ENCODE data around the gene KAZN. TPM values are rescaled to one million over a fixed set of nuclear protein-coding genes. Genes with fewer than 3 reads are reported as not detected.

The KAZN gene
- total RNA-seq, 1 donor from 2014 or later = 9.4 TPM

DNA sequence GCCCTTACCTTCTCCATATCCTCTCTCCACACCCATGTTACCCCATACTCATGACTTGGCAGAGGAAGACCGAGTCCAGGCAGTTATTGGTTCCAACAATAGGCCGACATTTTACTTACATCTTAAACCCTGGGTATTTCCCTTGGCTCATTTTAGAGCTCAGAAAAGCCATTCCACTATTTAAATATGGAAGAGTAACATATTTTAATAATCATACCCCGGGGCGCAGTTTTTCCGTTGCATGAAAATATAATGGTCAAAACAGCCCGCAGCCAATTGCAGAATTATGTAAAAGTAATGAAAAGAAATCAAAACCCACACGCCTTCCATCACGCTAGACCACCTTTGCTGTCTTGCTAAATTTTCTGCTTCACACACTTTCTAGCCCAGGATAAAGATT, 48.5 kb downstream of the KAZN start:
- no peak for DNase-seq (ENCODE audit: low spot score)

DNA sequence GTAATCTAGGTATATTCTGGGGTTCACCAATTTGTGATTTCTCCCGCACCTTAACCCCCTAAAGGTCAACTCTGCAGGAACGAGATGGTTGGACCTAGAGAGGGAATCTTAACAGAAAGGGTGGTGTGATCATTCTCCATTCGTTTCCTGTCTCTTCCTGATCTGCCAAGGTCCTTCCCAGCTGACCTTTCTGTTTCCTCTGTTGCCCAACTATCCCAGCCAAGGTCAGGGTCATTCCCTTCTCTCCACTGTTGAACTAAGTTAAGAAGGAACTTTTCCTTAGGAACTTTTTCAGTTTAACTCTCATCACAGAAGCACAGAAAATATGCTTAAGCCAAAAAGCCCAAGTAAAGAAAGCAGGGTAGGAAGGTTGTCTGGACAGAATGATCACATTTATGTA, 49.3 kb downstream of the KAZN start:
- no peak for DNase-seq (ENCODE audit: low spot score)

DNA sequence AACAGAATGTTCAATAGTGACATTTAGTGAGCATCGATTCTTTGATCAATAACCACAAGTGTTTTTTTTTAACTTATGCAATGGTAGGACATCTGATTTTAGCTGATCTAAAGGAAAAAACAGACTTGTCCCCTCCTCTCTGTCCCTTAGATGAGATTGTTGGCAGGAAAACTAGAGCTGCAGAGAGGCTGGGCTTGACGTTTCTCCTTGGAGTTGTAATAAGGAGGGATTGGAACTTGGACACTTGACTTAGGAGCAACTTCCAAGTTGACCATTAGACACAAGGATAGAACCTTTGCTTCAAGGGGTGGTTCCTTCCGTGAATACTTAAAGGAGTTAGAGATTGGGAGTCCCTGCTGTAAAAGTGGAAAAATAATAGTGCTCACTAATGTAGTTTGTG, 49.9 kb downstream of the KAZN start:
- no peak for DNase-seq (ENCODE audit: low spot score)

DNA sequence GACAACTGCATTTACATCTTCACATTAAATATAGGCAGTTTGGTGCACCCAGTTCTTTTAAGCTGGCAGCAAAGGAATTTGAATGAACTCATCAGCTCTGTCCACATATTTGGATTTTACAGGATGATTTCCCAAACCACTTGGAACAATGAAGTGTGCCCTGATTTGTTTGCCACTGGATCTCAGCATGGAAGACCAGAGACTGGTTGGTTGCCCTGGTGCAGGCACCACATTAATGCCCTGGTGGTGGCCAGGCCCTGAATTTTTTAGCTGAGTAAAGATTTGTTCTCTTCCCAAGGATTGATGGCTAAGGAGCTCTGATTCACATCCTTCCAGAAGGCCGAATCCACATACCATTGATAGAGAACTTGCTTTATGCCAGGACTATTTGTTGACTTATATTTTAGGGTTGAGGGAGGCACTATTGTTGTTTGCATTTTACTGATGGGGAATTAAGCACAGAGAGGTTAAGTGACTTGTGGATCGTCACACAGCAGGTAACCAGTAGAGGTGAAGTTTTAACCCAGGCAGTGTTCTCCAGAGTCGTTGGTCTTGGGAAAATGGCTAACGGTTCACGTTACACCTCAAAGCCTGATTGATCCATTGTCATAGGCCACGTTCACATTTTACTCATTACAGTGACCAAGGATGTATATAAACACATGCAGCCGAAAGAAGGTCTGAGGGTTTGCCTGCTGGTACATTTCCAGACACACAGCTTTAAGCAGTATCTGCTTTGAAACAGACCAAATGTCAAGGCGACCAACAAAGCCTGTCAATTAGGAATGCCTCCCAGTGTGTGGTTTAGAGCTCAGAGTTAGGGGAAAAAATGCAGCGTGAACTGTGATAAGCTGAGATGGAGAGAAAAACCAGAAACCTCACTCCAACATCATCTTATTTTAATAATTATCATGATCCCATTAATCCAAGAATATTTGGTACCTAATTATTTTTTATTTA, 50.7 kb downstream of the KAZN start:
- no peak for DNase-seq (ENCODE audit: low spot score)

DNA sequence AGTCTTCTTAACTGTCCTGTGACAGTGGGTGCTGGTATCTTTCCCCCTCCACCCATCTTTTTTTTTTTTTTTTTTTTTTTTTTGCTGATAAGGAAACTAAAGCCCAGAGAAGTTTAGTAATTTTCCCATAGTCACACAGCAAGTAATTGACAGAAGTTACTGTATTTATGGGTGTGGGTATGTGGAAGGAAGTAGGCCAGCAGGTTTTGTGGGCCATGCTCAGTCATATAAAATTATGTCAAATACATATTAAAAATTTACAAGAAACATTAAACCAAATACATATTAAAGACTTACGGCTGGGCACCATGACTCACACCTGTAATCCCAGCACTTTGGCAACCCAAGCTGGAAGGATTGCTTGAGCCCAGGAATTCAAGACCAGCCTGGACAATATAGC, 51.5 kb downstream of the KAZN start:
- no peak for DNase-seq (ENCODE audit: low spot score)

DNA sequence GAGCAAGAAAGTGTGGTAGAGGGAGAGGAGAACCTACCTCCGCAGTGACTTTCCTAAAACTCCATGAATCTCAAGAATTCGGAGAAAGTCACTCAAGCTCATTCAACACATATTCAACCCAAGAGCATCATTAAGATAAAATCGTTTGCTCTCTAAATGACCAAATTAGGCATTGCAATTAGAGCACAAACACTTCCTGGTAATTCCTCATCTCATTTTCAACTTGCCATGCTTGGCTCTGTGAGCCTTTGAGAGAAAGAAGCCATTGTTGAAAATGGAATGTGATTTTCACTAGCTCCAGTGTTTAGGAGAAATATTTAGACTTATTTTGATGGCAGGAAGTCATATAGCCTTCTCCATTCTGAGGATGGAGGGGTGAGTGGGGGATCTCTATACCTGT, 52.5 kb downstream of the KAZN start:
- DNase-seq (ENCODE audit: low spot score) = no peak

DNA sequence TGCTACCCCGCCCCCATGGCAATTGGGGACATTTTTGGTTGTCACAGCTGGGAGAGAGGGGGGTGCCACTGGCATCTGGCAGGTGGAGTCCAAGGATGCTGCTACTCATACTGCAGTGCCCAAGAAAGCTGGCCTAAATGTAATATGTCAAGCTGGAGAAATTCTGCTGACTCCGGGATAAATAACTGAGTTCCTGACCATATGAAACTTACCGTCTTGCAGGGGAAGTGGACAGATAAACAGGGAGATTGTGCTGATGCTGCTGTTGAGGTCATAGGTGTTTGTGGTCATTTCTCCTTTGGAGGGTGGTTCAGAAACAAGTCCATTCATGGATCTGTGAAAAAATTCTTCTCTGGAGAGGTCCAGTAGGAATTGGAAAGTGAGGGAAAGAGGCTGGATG, 54.4 kb downstream of the KAZN start:
- no peak for DNase-seq (ENCODE audit: low spot score)

DNA sequence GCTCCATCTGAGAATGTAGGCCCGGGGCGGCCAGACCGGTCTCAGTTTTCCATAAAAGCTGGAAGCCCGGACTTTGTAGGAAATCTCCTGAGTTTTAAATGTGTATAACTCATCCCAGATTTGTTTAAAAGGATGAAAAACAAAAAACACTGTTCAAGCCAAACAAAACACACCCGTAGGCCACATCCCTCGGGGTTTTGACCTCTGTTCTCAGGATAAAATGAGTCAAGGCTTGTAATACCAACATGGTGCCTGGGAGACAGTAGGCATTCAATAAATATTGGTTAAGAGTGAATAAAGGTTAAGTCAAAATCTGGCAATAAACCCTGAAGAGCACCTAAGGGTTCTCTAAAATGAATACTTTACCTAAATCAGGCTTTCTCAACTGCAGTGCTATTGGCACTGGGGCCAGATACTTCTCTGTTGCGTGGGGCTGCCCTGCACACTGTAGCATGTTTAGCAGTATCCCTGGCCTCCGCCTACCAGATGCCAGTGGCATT, 55.0 kb downstream of the KAZN start:
- DNase-seq (ENCODE audit: low spot score) = no peak

DNA sequence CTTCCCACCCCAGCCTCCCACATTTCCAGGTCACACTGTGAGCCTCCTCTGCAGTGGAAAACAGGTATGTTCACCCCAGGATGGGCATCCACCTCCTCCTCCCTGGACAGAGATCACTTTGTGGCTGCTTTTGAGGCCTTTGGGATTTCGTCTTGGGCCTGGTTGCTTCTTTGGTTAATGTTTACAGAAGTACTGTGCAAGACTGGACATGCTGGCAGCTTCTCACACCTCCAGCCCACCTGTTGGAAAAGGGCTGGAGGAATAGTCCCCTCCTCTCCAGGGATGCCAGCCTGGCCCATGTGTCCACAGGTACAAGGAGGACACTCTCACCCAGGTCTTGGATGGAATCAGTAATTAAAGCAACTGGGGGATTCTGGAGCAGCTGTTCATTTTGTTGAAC, 56.1 kb downstream of the KAZN start:
- DNase-seq (ENCODE audit: low spot score) = no peak

DNA sequence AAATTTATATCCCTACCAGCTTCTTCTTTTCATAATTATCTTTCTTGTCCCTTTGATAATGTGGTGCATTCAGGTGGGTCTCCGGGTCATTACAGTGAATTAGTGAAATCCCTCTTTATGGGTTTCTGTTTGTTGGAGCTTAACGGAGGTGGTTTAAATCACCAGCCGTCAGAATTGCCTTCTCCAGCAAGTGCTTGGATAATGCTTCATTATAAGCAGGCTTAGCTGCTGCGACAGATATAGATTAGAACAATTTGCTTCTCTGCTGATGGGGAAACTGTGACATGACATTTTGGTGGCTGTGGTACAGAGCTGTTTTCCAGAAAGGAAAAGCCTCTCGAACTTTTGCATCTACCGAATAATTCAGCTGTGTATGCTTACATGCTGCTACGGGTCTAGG, 56.9 kb downstream of the KAZN start:
- DNase-seq (ENCODE audit: low spot score) = no peak

DNA sequence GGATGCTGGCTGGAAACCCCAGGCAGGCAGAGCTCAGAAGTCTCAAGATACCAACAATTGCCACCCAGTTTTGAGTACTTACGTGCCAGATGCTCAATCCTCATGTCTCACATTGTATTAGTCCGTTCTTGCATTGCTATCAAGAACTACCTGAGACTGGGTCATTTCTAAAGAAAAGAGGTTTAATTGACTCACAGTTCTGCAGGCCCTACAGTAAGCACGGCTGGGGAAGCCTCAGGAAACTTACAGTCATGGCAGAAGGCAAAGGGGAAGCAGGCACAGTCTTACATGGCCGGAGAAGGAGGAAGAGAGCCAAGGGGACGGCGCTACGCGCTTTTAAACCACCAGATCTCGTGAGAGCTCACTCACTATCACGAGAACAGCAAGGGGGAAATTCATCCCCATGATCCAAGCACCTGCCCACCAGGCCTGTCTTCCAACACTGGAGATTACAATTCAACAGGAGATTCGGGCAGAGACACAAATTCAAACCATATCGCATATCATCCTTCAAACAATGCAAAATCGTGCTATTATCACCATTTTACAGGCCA, 58.0 kb downstream of the KAZN start:
- no peak for DNase-seq (ENCODE audit: low spot score)

DNA sequence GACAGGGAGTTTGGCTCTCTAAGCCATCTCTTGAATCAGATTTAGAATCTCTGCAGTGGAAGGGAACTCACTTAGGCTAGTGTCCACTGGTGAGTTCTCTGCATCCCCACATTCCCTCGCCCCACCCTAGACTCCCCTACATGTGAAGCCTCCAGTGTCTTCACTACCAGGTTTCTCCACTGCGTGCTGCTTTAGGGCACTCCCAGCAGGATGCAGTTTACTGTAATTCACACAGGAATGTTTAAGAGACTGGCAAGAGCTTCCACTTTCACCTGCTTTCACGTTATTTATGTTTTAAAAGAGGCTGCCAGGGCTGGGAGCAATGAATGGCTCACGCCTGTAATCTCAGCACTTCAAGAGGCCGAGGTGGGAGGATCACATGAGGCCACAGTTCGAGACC, 60.2 kb downstream of the KAZN start:
- no peak for DNase-seq (ENCODE audit: low spot score)

DNA sequence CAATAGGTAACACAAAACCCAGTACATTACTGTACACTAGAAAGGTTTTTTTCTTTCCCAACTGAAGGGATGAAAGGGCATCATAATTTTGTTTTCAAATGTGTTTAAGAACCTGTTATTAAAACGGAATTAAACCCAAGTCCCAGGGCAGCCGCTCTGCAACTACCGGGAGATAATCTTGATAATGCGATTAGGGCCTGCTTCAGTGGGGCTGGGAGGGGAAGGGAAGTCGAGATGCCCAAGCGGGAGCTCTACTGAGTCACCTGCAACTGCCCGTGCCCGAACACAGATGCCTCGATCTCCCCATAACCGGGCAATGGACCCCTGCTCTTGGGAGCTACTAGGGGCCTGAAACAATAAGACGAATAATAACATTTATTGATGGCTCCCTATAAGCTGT, 61.4 kb downstream of the KAZN start:
- DNase-seq (ENCODE audit: low spot score) = no peak

DNA sequence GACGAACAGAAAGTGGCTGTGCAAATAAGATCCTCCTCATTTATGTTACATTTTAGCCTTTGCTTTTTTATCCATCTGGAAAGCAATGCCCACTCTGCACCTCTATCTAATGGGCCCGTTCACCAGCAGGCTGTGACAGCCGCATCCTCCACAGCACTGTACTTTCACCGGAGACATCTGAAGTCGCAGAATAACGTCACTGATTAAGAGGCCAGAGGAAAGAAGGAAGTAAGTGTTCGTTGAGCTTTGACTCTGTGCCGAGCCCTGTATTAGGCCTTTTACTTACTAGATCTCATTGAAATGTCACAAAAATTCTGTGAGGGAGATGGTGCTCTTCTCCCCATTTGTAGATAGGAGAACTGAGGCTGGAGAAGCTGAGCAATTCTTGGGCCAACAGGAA, 62.3 kb downstream of the KAZN start:
- no peak for DNase-seq (ENCODE audit: low spot score)

DNA sequence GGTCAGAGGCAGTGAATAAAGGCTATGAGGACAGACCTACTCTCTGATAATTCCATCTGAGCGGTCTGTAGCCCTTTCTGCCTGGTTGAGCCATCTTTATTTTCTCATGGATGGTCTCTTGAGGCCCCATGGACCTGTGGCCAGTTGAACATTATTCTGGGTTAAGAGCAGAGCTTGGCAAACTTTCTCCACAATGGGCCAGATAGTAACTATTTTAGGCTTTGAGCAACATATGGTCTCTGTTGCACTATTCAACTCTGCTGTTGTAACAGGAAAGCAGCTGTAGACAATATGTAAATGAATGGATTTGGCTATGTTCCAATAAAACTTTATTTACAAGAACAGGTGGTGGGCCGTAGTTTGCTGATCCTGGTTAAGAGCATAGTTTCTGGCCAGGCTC, 62.7 kb downstream of the KAZN start:
- no peak for DNase-seq (ENCODE audit: low spot score)

DNA sequence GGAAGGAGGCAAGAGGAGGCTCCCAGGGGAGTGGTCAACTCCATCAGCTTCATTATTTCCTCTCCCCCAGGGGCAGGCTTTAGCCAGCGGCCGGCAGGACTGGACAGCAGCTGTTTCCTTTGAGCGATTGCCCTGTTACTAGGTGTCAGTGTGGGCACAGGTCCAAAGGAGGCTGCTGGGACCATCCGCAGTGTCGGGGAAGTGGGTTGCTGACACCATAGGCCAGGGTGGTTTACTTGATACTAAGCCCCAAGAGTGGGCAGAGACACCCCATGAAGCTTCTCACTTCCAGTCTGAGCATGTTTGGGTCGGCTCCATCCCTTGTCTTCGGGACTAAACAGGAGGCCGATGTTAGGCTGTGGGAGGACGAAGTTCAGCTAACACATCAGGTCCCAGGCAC, 63.6 kb downstream of the KAZN start:
- DNase-seq (ENCODE audit: low spot score) = no peak

DNA sequence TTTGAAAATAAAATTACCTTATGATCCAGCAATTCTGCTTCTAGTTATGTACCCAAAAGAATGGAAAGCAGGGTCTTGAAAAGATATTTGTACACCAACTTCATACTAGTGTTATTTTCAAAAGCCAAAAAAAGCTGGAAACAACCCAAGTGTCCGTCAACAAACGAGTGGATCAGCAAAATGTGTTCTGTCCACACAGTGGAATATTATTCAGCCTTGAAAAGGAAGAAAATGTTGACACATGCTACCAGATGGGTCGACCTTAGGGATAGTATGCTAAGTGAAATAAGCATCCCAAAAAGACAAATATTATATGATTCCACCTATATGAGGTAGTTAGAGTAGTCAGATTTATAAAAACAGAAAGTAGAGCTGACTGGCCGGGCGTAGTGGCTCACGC, 65.3 kb downstream of the KAZN start:
- no peak for DNase-seq (ENCODE audit: low spot score)

DNA sequence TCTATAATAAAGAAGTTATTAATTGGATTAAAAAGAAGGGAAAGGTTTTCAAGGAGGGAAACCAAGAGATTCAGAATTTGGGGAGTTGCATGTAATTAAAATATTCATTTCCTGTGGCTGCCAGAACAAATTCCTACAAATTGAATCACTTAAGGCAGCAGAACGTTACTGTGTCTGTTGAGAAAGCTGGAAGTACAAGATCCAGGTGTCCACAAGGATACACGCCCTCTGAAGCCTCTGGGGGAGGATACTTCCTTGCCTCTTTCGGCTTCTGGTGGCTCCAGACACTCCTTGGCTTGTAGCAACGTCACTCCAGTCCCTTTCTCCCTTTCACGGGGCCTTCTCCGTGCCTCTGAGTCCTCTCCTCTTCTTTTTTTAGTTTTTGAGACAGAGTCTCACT, 67.9 kb downstream of the KAZN start:
- no peak for DNase-seq (ENCODE audit: low spot score)

DNA sequence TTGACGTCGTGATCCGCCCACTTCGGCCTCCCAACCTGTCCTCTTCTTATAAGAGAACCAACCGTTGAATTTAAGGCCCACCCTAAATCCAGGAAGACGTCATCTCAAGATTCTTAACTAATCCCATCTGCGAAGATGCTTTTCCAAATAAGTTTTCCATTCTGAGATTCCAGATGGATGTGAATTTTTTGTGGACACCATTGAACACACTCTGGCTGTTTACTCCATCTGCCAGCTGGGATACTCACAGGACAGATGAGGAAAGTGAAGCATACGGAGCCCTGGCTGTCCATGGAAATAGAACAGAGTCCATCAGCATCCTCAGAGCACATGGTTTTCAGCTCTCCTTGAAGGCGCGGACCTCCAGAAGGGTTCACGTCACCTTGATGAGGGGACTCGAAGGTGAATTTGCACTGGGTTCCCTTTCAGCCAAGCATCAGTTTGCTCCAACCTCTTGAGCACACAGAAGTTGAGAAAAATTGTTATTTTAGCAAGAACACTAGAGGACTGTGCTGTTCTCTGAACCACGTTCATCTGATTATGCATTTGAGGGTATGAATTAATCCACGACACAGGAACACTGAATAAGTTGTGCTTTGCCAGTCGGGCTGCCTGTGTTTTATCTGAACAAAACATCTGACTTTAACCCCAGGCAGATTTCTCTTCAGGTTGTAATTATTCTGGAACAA, 68.6 kb downstream of the KAZN start:
- DNase-seq (ENCODE audit: low spot score) = no peak

DNA sequence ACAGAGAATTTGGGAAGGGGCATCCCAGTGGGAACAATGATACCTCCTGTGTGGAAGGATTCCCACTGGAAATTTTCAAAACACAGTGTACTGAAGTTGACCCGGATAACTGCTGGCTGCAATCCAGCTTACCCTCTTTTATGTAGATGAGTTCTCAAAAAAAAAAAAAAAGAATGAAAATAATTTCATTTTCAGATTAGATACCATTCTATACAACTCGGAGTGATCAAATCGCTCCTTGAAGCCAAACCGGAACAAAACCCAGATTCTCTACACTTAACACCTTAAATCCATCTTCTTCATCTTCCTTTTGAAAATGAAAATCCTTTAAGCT, 69.1 kb downstream of the KAZN start:
- DNase-seq (ENCODE audit: low spot score) = peak; percentile 40

DNA sequence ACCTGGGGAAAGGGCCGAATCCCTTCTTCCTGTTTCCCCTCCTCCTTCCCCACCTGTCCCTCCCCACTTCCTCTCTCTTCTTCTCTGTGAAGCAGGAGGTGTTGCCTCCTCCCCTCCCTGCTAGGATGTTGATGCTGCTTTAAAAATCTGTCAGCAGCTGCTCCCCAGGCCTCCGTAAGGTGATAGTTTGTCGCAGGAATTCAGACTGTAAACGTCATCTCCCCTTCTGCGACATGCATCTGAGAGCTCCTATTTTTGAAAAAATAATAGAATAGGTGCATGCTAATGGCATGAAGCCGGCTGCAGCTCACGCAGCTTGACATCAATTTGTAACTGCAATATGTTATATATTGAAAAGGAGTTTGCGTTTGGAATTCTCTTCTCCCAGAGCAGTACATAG, 70.1 kb downstream of the KAZN start:
- DNase-seq (ENCODE audit: low spot score) = no peak

DNA sequence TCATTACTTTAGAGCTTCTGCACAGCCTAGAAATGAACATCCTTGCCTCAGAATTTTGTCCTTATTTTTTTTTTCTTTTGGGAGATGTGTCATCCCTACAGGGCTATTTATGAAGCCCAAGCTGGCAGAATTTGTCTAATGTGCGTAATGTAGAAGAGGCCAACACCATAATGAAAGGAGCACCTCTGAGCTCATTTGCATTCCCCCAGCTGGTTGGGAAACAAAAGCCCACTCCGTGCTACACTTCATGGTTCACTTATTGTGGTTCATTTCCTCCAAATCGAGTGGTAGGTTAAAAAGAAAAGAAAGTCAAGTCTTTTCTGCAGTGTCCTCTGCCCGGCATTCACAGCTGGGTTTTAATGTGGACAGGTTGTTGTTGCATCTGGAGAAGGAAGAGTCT, 73.5 kb downstream of the KAZN start:
- DNase-seq (ENCODE audit: low spot score) = no peak

DNA sequence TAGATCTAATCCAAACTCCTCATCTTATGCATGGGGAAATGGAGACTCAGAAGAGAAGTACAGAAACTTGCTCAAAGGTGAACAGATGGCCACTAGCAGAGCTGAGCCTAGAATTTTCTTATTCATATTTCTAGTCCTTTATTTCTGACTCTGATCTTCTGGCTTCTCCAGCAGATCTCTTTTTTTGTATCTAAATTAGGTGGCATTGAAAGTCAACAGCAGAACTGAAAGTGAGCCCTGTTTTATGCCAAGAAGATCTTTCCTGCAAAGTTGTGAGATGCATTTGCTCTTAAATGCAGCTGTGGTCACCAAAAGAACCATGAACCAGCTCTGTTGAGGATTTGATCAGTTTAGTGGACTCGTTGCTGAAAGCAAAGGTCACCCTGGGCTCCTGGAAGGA, 75.5 kb downstream of the KAZN start:
- no peak for DNase-seq (ENCODE audit: low spot score)
